AML-193 (cell line): Measurements from ENCODE around the gene KCNA4.
A peak's percentile ranks its signal among the peaks of the same experiment; 100 is the strongest.
"Not testable (repeated sequence)": the region's sequence is repeated elsewhere in the genome, so short reads cannot be mapped to it uniquely, and the experiment has no call there.

ENCODE experiments used
- DNase-seq, 2 experiments: peaks; one replicate each; lab custom pipeline; 2025; lab: John Stamatoyannopoulos, UW

KCNA4 gene

GRCh38 chr11:30000986-30001750 lies 15.7 kb downstream of the KCNA4 start:
- no peak for DNase-seq

GRCh38 chr11:29996016-29996415 lies 20.8 kb downstream of the KCNA4 start:
- no peak for DNase-seq

GRCh38 chr11:29989174-29989970 lies 27.5 kb downstream of the KCNA4 start:
- no peak for DNase-seq

GRCh38 chr11:29985248-29985647 lies 31.6 kb downstream of the KCNA4 start:
- no peak for DNase-seq

- DNase-seq = no peak
These were observed 32.3 kb downstream of the KCNA4 start for GRCh38 chr11:29984544-29984943.

GRCh38 chr11:29978549-29978948 lies 38.3 kb downstream of the KCNA4 start:
- no peak for DNase-seq

GRCh38 chr11:29975580-29975979 lies 41.2 kb downstream of the KCNA4 start:
- DNase-seq = not testable (repeated sequence)

GRCh38 chr11:29963796-29964195 lies 53.0 kb downstream of the KCNA4 start:
- DNase-seq = no peak

- DNase-seq = no peak
These were observed 53.8 kb downstream of the KCNA4 start for GRCh38 chr11:29963036-29963435.

- peak in 1 of 2 experiments; percentile 7 for DNase-seq
These were observed 54.6 kb downstream of the KCNA4 start for GRCh38 chr11:29962243-29962642.
